Endothelial cell of umbilical vein (primary cell): ENCODE results near the gene PTPRK. TPM values are rescaled to one million over a fixed set of nuclear protein-coding genes. Genes with fewer than 3 reads are reported as not detected.

ENCODE experiments used
- BruUV-seq: library from RNA; stranded (reverse); fragments of 400-500 nt; replicated peaks from 2 replicates; lab custom pipeline; 2021; lab: Mats Ljungman, UMichigan
- CTCF ChIA-PET: fragments of 300-600, 350-600 bp; sonication (Branson Sonifier 250); formaldehyde crosslinking; loops from one replicate; lab custom pipeline; 2021; ENCODE audit warnings: antibody characterized with exemption, inconsistent platforms; lab: Charles Lee
- POLR2A ChIA-PET: fragments of 300-600, 350-600 bp; sonication (Branson Sonifier 250); formaldehyde crosslinking; loops from one replicate; lab custom pipeline; 2021; ENCODE audit warnings: antibody characterized with exemption, inconsistent platforms; lab: Charles Lee
- DNase-seq: peaks from one replicate; pipeline ENCODE4 v3.0.0-alpha.2; 2011; ENCODE audit warnings: low read depth, low spot score
- FAIRE-seq: peaks from 2 replicates; lab custom pipeline; 2011; peaks lifted over from hg19 to GRCh38; lab: Jason Lieb, UNC
- H2AFZ ChIP-seq: 2 replicates; pipeline ENCODE4 v1.6.0; 2012; ENCODE audit warnings: low read depth, low read length, control low read depth, inconsistent platforms
- H3K27ac ChIP-seq: 2 replicates; pipeline ENCODE4 v1.5.1; 2011; ENCODE audit warnings: low read depth, mild to moderate bottlenecking, control low read depth, low read length, moderate library complexity; ENCODE audit not compliant: insufficient read depth
- H3K27me3 ChIP-seq, 2 experiments: 2 replicates each; pipeline versions ENCODE4 v1.6.0 to v1.6.1; 2011; ENCODE audit warnings: low read length in 2 of 2, mixed read lengths in 1 of 2; ENCODE audit not compliant: control insufficient read depth in 2 of 2, insufficient read depth in 2 of 2
- H3K36me3 ChIP-seq, 2 experiments: 2 replicates in 1 of 2; 3 replicates in 1 of 2; pipeline ENCODE4 v1.5.1; 2011; ENCODE audit warnings: low read length in 2 of 2, mild to moderate bottlenecking in 1 of 2, moderate library complexity in 1 of 2; ENCODE audit not compliant: control insufficient read depth in 2 of 2, insufficient read depth in 2 of 2; ENCODE audit errors: extremely low read depth in 1 of 2
- H3K4me1 ChIP-seq: 3 replicates; pipeline ENCODE4 v1.5.1; 2011; ENCODE audit warnings: mild to moderate bottlenecking, low read length; ENCODE audit not compliant: control insufficient read depth, insufficient read depth; ENCODE audit errors: extremely low read depth
- H3K4me2 ChIP-seq: 2 replicates; pipeline ENCODE4 v1.6.1; 2011; ENCODE audit warnings: low read length, control low read depth, mixed read lengths; ENCODE audit not compliant: insufficient read depth
- H3K4me3 ChIP-seq, 3 experiments: fragments of 200-600 bp in 1 of 3; sonication (generic), shearing (Covaris generic) in 1 of 3; replicated peaks in 1 of 3; 2 replicates each; pipeline ENCODE4 v1.5.1; 2011 to 2016; ENCODE audit warnings: control low read depth in 3 of 3, low read length in 3 of 3, mild to moderate bottlenecking in 2 of 3, inconsistent platforms in 1 of 3, low read depth in 1 of 3, moderate library complexity in 1 of 3; ENCODE audit not compliant: insufficient read depth in 1 of 3
- H3K79me2 ChIP-seq: 2 replicates; pipeline ENCODE4 v1.6.0; 2012; ENCODE audit warnings: low read length, inconsistent platforms; ENCODE audit not compliant: control insufficient read depth, insufficient read depth
- H3K9ac ChIP-seq: replicated peaks from 2 replicates; pipeline ENCODE3; 2011; ENCODE audit warnings: low read length, control low read depth; ENCODE audit not compliant: insufficient read depth; ENCODE audit errors: extremely low read depth
- H3K9me1 ChIP-seq: replicated peaks from 3 replicates; pipeline ENCODE4 v1.6.0; 2011; ENCODE audit warnings: mild to moderate bottlenecking, low read length; ENCODE audit not compliant: control insufficient read depth, insufficient read depth; ENCODE audit errors: extremely low read depth
- H3K9me3 ChIP-seq: replicated peaks from 2 replicates; pipeline ENCODE4 v1.5.1; 2012; ENCODE audit warnings: low read length, inconsistent platforms; ENCODE audit not compliant: control insufficient read depth, insufficient read depth
- H4K20me1 ChIP-seq: replicated peaks from 2 replicates; pipeline ENCODE3; 2011; ENCODE audit warnings: mild to moderate bottlenecking, low read length; ENCODE audit not compliant: control insufficient read depth, insufficient read depth; ENCODE audit errors: extremely low read depth
- CTCF ChIP-seq, 2 donors: IDR thresholded peaks; 1 replicate in 1 of 2; 2 replicates in 1 of 2; pipeline ENCODE4 v1.5.1; 2011; ENCODE audit warnings: low read length in 2 of 2, mild to moderate bottlenecking in 2 of 2, moderate library complexity in 2 of 2, control low read depth in 1 of 2, inconsistent platforms in 1 of 2, low read depth in 1 of 2; ENCODE audit not compliant: insufficient read depth in 1 of 2; ENCODE audit errors: extremely low read depth in 1 of 2
- EZH2 ChIP-seq: IDR thresholded peaks from 2 replicates; pipeline ENCODE4 v1.6.1; 2012; ENCODE audit warnings: borderline replicate concordance, low read depth, mild to moderate bottlenecking, moderate library complexity, low read length, inconsistent platforms; ENCODE audit not compliant: severe bottlenecking
- FOS ChIP-seq: IDR thresholded peaks from 2 replicates; pipeline ENCODE4 v1.6.1; 2011; ENCODE audit warnings: mild to moderate bottlenecking, low read length, moderate library complexity, borderline replicate concordance; ENCODE audit not compliant: insufficient read depth
- GATA2 ChIP-seq: IDR thresholded peaks from 2 replicates; pipeline ENCODE4 v1.7.0; 2011; ENCODE audit warnings: low read depth, mild to moderate bottlenecking, moderate library complexity, mixed read lengths, low read length; ENCODE audit not compliant: insufficient read length, insufficient read depth
- JUN ChIP-seq: IDR thresholded peaks from 2 replicates; pipeline ENCODE4 v1.6.1; 2011; ENCODE audit warnings: borderline replicate concordance, low read depth; ENCODE audit not compliant: insufficient read length, insufficient read depth
- MAX ChIP-seq: IDR thresholded peaks from 2 replicates; pipeline ENCODE4 v1.6.1; 2011; ENCODE audit not compliant: insufficient read depth, insufficient read length
- MYC ChIP-seq: IDR thresholded peaks from one replicate; pipeline ENCODE4 v1.6.1; 2011; ENCODE audit warnings: mild to moderate bottlenecking, low read depth, low read length
- POLR2A ChIP-seq: IDR thresholded peaks from 2 replicates; pipeline ENCODE4 v1.6.1; 2012; ENCODE audit warnings: low read depth, mild to moderate bottlenecking, control low read depth, low read length
- POLR2AphosphoS5 ChIP-seq: IDR thresholded peaks from 2 replicates; pipeline ENCODE4 v1.6.1; 2012; ENCODE audit warnings: low read depth, mild to moderate bottlenecking, control low read depth, low read length, moderate library complexity; ENCODE audit not compliant: insufficient read depth
- dilution Hi-C: fragments of 300-500 bp; cut with MboI; formaldehyde crosslinking; loops from one replicate; pipeline ENCODE4 v1.15.0; 2019; ENCODE audit warnings: low sequenced_read_pairs; ENCODE audit not compliant: extremely low pct_ligation_motif_present
- intact Hi-C: fragments of 100-400 bp; cut with micrococcal nuclease; formaldehyde crosslinking; loops from one replicate; pipeline ENCODE4 v1.10.0; 2022
- polyA plus RNA-seq, 4 experiments: library from polyadenylated mRNA; depleted of rRNA in 3 of 4; stranded (reverse) in 3 of 4; unstranded in 1 of 4; fragments of >200 nt; gene quantifications; 2 replicates each; pipeline versions ENCODE4 v1.2.1 to v1.2.3, GENCODE V29; 2011 to 2012; ENCODE audit warnings: missing spikeins in 1 of 4
- total RNA-seq: library from RNA; stranded (reverse); gene quantifications from 2 replicates; pipeline ENCODE4 v1.2.3, GENCODE V29; 2021

PTPRK gene
- total and polyA plus RNA-seq, 2 donors (not counting 3 experiments of a cell fraction or from before 2014, with no cell fraction given) = 15.2 to 74.0 TPM

- intact Hi-C loops (loop anchor here (10.0 kb wide), 1 partner anchor 317 kb away; no protein-coding TSS in a partner anchor), dilution Hi-C loops (no loop called here)
- no peak overlapping the region for H3K4me2 ChIP-seq
- no TSS peak for BruUV-seq
- no peak overlapping the region for H2AFZ ChIP-seq
- no peak for FAIRE-seq
- H3K4me1 ChIP-seq = no peaks in the 10 kb centered on the region
- peaks cover 3% of the 10 kb centered on the region for H3K79me2 ChIP-seq
- no peaks in the 10 kb centered on the region for H3K36me3 ChIP-seq
- peaks cover 2% of the 10 kb centered on the region for H4K20me1 ChIP-seq
- CTCF ChIA-PET = interaction anchor here (0.9 to 3.7 kb wide), 4 partner anchors 10 to 179 kb away, joined by 3 to 12 read pairs (median 4); no protein-coding TSS in a partner anchor
- TF ChIP-seq MAX (no peak), FOS (no peak), CTCF (IDR thresholded peaks at IDR 0.05; ENCODE audit: extremely low read depth in 1 of 2, insufficient read depth in 1 of 2, low read depth in 1 of 2, low read length in 2 of 2) (no peak), POLR2A (no peak)
- DNase-seq = no peak
- POLR2A ChIA-PET = no interaction called here
- H3K27me3 ChIP-seq = no peaks in the 10 kb centered on the region
- H3K9ac ChIP-seq = no peak overlapping the region
- H3K9me3 ChIP-seq = no peaks in the 10 kb centered on the region
- no peaks in the 10 kb centered on the region for H3K9me1 ChIP-seq
- H3K4me3 ChIP-seq = no peak overlapping the region
- H3K27ac ChIP-seq = no peak overlapping the region
These were observed 182.8 kb downstream of the PTPRK start for GRCh38 chr6:128337619-128338018.

GRCh38 chr6:128336436-128337095 is 183.8 kb downstream of the PTPRK start:
- DNase-seq (no peak), FAIRE-seq (no peak)
- dilution Hi-C loops = no loop called here
- TF ChIP-seq POLR2A = no peak
- no peak for TF ChIP-seq MAX
- TF ChIP-seq GATA2 = no peak
- TF ChIP-seq JUN = no peak
- TF ChIP-seq FOS = no peak
- TF ChIP-seq CTCF (IDR thresholded peaks at IDR 0.05; ENCODE audit: extremely low read depth in 1 of 2, insufficient read depth in 1 of 2, low read depth in 1 of 2, low read length in 2 of 2) = no peak
- no peak for TF ChIP-seq MYC
- TF ChIP-seq EZH2 = no peak
- no peak for TF ChIP-seq POLR2AphosphoS5
- Histone ChIP-seq H3K9ac (no peak overlapping the region), H4K20me1 (peaks cover 2% of the 10 kb centered on the region), H3K9me3 (no peaks in the 10 kb centered on the region), H3K4me3 (no peak overlapping the region), H3K79me2 (peaks cover 3% of the 10 kb centered on the region), H3K9me1 (no peaks in the 10 kb centered on the region), H3K27ac (no peak overlapping the region), H3K36me3 (no peaks in the 10 kb centered on the region), H2AFZ (no peak overlapping the region), H3K4me2 (no peak overlapping the region), H3K27me3 (no peaks in the 10 kb centered on the region), H3K4me1 (no peaks in the 10 kb centered on the region)
- no TSS peak for BruUV-seq
- ChIA-PET POLR2A (no interaction called here), CTCF (interaction anchor here (1.5 to 3.7 kb wide), 3 partner anchors 9 to 180 kb away, joined by 3 to 12 read pairs (median 4); no protein-coding TSS in a partner anchor)
- intact Hi-C loops = loop anchor here (10.0 kb wide), 1 partner anchor 318 kb away; no protein-coding TSS in a partner anchor
